GM15510 (cell line): ENCODE data around the gene PIK3R1.

Source experiments
- POLR2A ChIP-seq: IDR thresholded peaks from 3 replicates; pipeline ENCODE4 v1.6.1; 2011; ENCODE audit warnings: borderline replicate concordance; ENCODE audit not compliant: insufficient read length; ENCODE audit errors: extremely low read depth

Gene PIK3R1

DNA sequence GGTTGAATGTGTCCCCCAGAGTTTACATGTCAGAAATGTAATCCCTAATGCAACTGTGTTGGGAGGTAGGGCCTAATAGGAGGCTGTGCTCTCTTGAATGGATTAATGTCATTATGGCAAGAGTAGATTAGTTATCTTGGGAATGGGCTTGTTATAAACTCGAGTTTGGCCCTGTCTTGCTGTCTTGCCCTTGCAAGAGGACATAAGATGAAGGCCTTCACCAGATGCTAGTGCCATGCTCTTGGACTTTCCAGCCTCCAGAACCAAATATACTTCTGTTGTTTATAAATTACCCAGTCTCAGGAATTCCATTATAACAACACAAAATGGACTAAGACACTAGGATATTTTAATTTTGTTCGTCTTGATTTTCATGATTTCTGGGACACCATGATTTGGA lies 5.4 kb downstream of the PIK3R1 start:
- no peak for TF ChIP-seq POLR2A

DNA sequence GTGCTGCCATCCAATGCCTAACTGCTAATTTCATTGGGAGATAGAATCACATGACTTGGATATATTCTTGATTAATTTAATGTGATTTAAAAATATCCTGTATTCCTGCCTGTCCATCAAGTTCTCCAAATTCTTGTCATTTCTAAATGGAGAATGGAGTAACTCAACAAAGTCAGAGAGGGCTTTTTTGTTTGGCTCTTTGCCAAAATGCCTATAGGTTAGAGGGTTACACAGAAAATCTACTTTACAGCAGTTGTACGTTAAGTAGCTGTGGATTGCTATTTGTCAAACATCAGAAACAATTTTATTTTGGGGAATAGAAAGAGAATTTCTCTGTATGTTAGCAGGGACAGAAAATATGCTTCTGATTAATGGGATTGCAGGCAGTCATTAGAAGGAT lies 5.9 kb downstream of the PIK3R1 start:
- TF ChIP-seq POLR2A, result no peak

DNA sequence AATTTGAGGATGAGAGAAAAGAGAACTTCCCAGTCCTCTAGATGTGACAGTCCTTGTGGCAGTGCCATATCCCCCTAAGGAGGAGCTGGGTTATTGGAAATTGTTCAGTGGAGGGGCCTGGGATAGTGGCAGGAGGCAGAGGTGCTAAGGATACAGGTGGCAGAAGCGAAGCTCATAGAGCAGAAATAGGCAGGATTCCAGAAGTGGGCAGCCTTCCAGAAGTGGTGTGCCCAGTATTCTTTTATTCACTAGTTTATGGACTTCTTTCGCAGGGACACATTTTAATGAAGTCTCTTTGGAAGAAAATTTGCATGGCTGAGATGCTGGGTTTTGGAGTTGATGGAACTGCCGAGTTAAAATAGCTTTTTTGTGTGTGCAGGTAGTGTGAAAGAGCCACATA lies 6.8 kb downstream of the PIK3R1 start:
- no peak for TF ChIP-seq POLR2A

DNA sequence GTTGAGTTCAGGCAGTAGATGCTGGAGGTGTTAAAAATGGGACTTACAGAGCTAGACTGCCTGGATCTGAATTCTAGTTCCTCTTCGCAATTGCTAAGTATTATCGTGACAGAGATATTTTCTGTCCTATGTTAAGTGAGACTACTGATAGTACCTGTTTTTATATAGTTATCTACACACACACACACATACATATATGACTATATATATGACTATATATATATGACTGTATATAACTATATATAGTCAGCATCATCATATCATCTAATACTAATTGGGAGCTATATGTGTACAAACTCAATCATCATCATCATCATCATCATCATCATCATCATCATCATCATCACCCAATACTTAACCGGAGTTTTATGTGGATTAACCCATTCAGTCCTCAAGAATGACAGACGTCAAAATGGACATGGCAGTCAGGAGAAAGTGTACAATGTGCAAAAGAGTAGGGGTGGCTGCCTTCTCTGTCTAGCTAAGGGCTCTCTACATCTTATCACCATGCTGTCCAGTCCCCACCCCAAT lies 7.3 kb downstream of the PIK3R1 start:
- TF ChIP-seq POLR2A, result no peak

DNA sequence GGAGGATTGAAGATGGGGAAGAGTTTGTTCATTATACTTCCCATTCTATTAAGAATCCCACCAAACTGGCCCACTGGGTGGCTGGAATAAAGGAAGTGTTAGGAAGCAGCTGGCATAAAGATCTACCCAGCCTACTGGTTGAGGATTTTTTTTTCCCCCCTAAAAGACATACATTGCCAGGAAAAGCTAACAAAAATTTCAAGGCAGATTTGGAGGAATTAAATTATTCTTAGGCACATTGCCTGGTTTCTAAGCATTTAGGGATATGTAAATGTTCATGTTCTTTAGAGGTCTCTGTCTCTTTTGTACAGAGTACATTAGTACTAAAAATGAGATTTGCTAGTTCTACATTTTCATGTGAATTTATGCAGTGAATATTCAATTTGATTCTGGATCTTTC lies 8.3 kb downstream of the PIK3R1 start:
- TF ChIP-seq POLR2A, result no peak

DNA sequence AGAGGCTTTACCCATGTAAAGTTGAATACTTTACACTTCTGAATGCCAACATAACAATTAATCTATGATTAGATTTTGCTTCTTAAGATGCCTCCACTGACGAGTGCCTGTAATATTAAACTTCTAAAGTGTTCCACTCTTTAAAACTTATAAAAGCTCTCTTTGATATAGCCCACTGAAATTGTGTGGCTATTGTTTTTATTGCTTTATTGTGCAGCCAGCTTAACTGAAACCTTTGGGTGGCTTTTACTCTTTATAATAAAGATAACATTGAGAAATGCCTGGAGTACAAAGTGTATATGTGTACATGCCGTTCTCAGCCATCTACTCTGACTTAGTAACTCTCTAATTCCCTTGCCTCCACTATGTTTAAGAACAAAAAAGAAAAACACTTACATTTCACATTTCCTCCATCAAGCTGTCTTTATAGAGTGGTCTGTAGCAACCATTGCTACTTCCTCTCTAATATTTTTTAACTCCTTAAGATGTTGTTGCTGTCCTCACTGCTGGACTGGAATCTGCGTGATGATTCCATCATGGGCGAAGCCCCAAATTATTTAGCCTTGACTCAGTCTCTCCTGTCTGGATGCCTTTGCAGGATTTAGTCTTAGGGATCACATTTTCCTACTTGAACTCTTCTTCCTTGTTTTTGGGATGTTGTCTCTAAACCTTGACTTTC lies 9.1 kb downstream of the PIK3R1 start:
- no peak for TF ChIP-seq POLR2A

DNA sequence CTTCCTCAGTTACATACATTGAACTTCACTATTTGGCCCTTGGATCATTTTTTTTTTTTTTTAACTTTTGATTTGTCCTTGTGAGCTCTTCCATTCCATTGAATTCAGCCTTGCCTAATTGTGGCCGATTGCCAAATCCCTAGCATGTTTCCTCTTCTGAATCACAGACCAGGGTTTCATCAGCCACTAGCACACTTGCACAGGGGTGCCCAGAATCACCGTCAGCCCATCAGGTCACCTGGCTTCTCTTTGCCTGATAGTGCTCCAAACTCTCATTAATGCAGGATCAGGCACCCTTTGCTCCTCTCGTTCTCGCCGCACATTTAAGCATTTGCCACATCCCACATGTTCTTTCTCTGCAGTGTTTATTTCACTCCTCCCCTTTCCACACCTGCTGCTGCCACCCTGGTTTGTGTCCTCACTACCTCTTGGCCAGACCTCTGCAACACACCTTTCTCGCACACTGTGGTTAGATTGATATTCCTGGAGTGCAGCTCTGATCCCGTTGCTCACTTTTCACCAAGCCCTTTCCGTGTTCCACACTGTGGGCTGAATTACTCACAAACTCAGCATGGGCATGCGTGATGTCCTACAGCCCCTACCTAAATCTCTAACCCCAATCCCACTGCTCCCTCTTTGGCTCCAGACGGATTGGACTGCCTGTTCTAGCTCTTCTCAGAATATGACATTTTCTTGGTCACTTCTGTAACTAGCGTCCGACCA lies 9.8 kb downstream of the PIK3R1 start:
- no peak for TF ChIP-seq POLR2A

DNA sequence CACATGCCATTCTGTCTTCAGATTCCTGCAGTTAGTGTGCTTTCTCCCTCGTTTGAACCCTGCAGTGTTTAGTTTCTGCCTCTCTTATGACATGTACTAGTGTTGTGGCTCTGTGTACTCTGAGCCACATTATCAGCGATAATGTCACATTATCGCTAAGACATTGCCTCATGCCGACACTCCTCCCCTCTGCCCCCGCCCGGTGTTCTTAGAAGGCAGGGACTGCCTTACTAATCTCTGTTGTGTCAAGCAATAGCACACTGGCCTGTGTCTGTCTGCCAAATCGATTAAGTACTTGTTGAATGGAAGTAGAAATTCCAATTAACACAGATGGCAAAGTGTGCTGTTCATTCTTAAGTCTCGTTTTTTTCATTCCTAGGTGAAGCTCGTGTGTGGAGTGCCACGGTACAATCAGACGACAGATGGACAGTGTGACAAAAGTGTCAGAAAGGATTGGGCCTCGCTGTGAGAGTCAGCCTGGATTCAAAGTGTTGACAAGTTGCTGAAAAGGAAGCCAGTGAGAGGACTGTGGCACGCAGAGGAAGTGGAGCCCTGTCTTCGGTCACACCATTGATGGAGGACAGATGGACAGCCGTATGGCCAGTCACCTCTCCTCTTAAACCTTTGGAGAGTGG lies 10.5 kb downstream of the PIK3R1 start:
- no peak for TF ChIP-seq POLR2A

DNA sequence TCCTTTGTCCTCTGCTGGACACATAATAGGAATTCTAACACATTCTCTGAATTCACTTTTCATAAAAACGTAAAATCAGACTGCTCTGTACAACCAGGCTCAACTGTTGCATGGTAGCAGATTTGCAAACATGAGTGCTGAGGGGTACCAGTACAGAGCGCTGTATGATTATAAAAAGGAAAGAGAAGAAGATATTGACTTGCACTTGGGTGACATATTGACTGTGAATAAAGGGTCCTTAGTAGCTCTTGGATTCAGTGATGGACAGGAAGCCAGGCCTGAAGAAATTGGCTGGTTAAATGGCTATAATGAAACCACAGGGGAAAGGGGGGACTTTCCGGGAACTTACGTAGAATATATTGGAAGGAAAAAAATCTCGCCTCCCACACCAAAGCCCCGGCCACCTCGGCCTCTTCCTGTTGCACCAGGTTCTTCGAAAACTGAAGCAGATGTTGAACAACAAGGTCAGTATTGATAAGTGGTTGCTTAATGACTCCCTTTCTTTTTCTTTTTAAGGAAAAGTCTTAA lies 11.1 kb downstream of the PIK3R1 start:
- TF ChIP-seq POLR2A, result no peak

DNA sequence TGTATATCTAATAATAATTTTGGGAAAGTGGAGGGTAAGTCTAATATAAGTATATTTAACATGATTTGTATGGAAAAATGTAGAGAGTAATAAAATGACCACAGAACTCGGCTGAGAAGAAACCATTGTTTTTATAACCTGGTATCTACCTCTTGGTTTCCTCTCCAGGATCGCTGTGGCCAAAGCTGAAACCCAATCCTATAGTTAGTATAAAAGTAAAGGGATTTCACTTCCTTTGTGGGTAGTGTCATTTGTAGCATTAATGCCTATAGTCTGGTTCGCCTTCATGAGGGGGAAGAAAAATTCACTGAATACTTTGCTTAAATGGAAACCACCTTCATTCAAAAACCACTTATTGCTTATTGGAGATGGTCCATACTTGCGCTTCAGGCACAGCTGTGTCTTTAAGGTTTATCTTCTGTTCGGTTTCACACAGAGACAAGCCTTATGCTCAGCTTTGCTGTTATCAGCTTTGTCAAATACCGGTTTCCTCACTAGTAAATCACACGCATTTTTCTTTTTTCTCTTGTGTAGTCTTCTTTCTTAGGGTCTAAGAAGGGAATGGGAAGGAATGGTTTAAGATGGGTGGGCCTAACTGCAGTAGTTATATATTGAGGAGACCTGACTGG lies 12.1 kb downstream of the PIK3R1 start:
- TF ChIP-seq POLR2A, result no peak

DNA sequence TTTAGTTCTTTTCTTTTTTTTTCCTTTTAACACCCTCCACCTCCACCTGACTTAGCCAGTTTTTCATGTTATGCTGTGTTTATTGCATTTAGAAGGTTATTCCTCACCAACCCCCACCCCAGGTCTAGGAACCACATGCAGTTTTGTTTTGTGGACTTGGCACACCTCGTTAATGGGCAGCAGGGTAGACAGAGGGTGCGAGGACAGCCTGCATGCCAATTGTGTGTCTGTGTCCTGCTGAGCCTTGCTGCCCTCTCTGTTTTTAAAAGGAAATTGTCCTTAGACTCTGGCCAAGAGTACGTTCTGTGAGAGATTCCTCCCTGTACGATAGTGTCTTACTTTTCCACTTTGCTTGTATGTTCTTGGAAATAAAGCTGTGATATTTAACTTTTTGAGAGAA lies 13.9 kb downstream of the PIK3R1 start:
- no peak for TF ChIP-seq POLR2A

DNA sequence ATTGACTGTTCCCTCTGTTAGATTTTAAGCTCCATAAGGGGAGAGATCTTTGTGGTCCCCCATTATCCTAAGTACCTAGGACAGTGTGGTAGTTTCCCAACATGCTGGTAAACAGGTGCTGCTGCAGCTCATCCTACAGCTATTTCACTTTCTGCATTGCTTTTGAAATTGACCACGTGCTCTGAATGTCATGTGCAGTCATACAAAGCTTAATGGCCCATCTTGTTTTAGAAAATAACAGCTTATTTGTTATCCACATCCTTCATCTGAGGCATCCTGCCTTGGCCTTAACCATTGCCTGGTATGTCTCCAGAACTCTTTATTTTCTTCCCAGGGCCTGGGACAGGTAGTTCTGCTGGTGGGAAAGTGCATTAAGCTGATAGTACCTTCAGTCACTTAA lies 14.7 kb downstream of the PIK3R1 start:
- no peak for TF ChIP-seq POLR2A

DNA sequence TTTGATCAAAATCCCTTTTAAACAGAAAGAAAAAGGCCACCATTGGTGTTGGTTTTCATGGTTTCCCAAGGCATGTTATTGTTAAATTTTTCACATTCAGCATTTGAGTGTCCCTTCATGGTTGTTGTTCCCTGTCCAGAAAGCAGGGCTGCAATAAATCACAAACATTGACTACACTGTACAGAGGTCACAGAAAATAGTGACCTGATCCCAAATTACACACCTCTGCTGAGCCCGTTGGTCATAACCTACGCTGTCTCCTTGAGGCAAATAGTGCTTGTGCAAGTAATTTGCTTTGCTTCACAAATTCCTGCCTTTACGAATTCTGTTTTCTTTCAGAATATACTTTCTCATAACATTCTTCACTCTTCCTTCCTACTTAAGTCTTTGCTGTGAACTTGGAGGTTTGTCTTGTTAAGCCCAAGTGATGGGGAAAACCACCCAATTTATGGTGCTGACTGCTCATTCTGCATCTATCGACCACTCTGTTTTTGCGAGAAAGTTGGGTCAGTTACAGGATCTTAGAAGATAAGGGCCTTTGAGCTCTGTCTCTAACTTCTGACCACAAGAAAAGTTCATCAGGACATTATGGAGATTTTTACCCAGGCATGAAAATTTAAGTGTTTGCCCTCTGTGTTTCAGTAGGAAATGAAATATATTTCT lies 16.0 kb downstream of the PIK3R1 start:
- TF ChIP-seq POLR2A, result no peak

DNA sequence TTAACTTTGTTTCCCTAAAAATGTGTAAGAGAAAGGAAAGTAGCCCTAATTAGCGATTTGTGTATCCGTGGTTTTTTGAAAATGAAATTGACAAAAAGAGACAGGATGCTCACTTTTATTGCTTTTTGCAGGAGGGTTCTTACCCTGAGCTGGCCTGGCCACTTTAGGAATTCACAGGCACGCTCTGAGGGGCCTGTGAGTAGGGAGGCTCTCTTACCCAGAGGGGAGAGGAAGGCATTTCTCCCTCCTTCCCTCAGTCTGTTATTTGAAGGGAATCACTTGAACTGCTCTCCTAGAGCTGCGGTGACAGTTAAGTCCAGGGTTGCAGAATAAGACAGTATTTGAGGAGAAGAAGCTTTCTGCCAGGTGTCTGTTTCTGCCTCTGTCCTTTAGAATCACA lies 16.7 kb downstream of the PIK3R1 start:
- TF ChIP-seq POLR2A, result no peak
